ENCODE results near the gene MECP2.

MECP2 gene

GRCh38 chrX:153974726-153975286 lies 122.7 kb downstream of the MECP2 start:
- Histone ChIP-seq H3K4me3 (no peak overlapping the region), H3K27ac (peak overlapping the region in 16 of 21 experiments; percentile 2 to 100 (median 96))

DNA sequence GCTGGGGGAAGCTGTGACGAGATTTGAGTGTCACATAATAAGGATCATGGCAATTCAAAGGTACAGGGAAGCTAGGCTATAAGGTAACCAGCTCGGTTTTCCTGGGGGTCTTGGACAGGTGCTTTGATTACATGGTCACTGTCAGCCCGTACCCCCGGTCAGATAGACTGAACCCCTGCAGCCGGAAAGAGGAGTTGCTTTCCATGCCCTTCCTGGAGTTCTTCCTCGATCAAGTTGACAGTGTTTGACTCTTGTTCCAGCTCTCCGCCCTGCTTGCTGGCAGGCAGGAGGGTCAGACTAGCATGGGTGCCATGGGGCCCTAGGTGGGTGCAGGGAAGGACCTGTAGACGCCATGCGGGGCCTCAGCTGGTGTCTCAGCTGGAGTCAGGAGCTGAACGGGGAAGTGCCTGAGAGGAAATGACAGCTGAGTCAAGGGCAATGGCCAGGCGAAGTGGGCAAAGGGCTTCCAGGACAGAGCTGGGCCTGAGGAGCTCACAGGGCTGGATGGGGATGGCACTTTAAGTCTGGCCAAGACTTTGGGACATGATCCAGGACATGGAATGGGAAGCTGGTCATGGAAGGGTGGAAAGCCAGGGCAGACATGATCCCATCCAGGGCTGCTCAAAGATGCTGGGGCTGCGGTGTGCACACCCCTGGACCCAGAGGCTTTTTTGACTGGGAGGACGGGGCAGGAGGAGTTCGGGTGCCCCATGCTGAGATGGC lies 123.4 kb downstream of the MECP2 start:
- H3K4me3 ChIP-seq = peak overlapping the region in 1 of 7 experiments; percentile 71
- H3K27ac ChIP-seq = peak overlapping the region in 19 of 21 experiments; percentile 13 to 100 (median 96)

- peak overlapping the region in 20 of 21 experiments; percentile 67 to 100 (median 97) for H3K27ac ChIP-seq
- peak overlapping the region; percentile 32 to 88 (median 59) for H3K4me3 ChIP-seq
Measured at GRCh38 chrX:153973127-153974002, 124.2 kb downstream of the MECP2 start.

- Histone ChIP-seq H3K4me3 (peak within 1 kb of the TSS; percentile 47 to 88 (median 69)), H3K27ac (peak within 1 kb of the TSS; percentile 94 to 100 (median 99))
Measured at GRCh38 chrX:153972368-153973126, 125.0 kb downstream of the MECP2 start, which contains the start of gene TMEM187. TMEM187 (plus strand) TSS chrX:153972754; CDS start chrX:153982063, 9,309 bp downstream.

All from skin epidermis (tissue), 12 donors.